OCI-LY7 (cell line): ENCODE data around the gene SMAD5.

Source experiments
- EZH2phosphoT487 ChIP-seq: fragments of 200-600 bp; sonication (generic); IDR thresholded peaks from 2 replicates; pipeline ENCODE4 v1.6.1; 2018; ENCODE audit warnings: low read depth, borderline replicate concordance, mild to moderate bottlenecking, mixed run types, antibody characterized with exemption, low read length, moderate library complexity, mixed read lengths
- TF ChIP-seq, protein P1 (sequence below): fragments of 200-600 bp; sonication (generic); conservative IDR thresholded peaks from 2 replicates; pipeline ENCODE4 v1.5.1; 2014; ENCODE audit warnings: mild to moderate bottlenecking, antibody characterized with exemption, low read length, moderate library complexity, mixed read lengths

DNA sequence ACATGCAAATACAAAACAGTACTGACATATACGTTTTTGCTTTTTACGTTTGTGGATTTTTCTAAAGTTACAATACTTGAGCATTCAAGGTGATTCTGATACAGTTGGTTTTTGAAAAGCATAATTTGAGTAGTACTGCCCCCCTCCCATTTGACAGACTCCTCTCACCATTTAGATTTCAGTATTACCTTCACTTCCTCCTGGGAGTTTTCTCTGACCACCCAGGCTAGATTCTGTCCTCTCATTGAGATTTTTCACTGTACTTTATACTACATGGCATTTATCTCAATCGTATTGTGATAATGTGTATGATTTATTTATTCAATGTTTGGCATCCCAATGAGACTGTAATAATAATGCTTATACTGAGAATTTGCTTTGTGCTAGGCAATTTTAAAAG lies 32.8 kb upstream of the SMAD5 start:
- TF ChIP-seq, protein P1, sequence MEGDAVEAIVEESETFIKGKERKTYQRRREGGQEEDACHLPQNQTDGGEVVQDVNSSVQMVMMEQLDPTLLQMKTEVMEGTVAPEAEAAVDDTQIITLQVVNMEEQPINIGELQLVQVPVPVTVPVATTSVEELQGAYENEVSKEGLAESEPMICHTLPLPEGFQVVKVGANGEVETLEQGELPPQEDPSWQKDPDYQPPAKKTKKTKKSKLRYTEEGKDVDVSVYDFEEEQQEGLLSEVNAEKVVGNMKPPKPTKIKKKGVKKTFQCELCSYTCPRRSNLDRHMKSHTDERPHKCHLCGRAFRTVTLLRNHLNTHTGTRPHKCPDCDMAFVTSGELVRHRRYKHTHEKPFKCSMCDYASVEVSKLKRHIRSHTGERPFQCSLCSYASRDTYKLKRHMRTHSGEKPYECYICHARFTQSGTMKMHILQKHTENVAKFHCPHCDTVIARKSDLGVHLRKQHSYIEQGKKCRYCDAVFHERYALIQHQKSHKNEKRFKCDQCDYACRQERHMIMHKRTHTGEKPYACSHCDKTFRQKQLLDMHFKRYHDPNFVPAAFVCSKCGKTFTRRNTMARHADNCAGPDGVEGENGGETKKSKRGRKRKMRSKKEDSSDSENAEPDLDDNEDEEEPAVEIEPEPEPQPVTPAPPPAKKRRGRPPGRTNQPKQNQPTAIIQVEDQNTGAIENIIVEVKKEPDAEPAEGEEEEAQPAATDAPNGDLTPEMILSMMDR, result no peak
- no peak for TF ChIP-seq EZH2phosphoT487
